ENCODE results near the gene PDE3B. TPM values are rescaled to one million over a fixed set of nuclear protein-coding genes. Genes with fewer than 3 reads are reported as not detected.

The PDE3B gene
- total and polyA plus RNA-seq, 2 of the 8 experiments (the other 6 are each of a cell fraction or from before 2014, with no cell fraction given) = 2.7 to 10.9 TPM

GRCh38 chr11:14725150-14725549 is 81.5 kb downstream of the PDE3B start:
- Histone ChIP-seq H3K4me1 (replicated peaks in 1 of 4; ENCODE audit: control insufficient read depth in 3 of 4, insufficient read depth in 4 of 4, low read length in 3 of 4) (peaks cover 0 to 5% (median 0%) of the 10 kb centered on the region in 4 experiments; a peak in 1 of 7 replicates), H2AFZ (ENCODE audit: low read length) (no peak overlapping the region), H4K91ac (replicated peaks; ENCODE audit: insufficient read length, low read length) (no peak overlapping the region), H3K56ac (replicated peaks; ENCODE audit: insufficient read length, low read depth, low read length) (no peak overlapping the region), H2BK20ac (ENCODE audit: low read length) (no peak overlapping the region), H2BK15ac (ENCODE audit: low read length) (no peak overlapping the region), H4K8ac (ENCODE audit: extremely low read depth, insufficient read depth, low read length) (no peak overlapping the region), H4K20me1 (replicated peaks in 1 of 2; ENCODE audit: control insufficient read depth in 1 of 2, insufficient read depth in 2 of 2, low read length in 2 of 2) (no peaks in the 10 kb centered on the region), H3K79me2 (ENCODE audit: control insufficient read depth in 1 of 2, insufficient read depth in 2 of 2, low read length in 2 of 2) (no peaks in the 10 kb centered on the region), H3K4me3 (ENCODE audit: extremely low read depth in 1 of 4, insufficient read depth in 2 of 4, low read depth in 3 of 4, low read length in 4 of 4) (no peak overlapping the region), H3K4ac (replicated peaks; ENCODE audit: insufficient read length, low read depth, low read length) (no peak overlapping the region), H3K79me1 (ENCODE audit: low read depth, low read length) (no peaks in the 10 kb centered on the region), H3K23ac (ENCODE audit: insufficient read length) (no peak overlapping the region), H3K27ac (ENCODE audit: low read depth, low read length) (no peak overlapping the region), H2BK5ac (ENCODE audit: low read depth, low read length) (no peak overlapping the region), H2BK12ac (ENCODE audit: low read depth, low read length) (no peak overlapping the region), H3K27me3 (replicated peaks in 1 of 4; ENCODE audit: control insufficient read depth in 3 of 4, extremely low read depth in 1 of 4, insufficient read depth in 3 of 4, low read length in 3 of 4) (no peaks in the 10 kb centered on the region), H2AK5ac (ENCODE audit: low read depth, low read length) (no peak overlapping the region), H3K9me3 (ENCODE audit: insufficient read depth in 2 of 2, low read depth in 1 of 2, low read length in 1 of 2) (no peaks in the 10 kb centered on the region), H3K18ac (ENCODE audit: extremely low read depth, low read length) (no peak overlapping the region), H3K23me2 (ENCODE audit: low read depth, low read length) (no peaks in the 10 kb centered on the region), H4K5ac (ENCODE audit: insufficient read length, low read depth, low read length) (no peak overlapping the region), H3K36me3 (ENCODE audit: control insufficient read depth in 2 of 4, insufficient read depth in 4 of 4, low read length in 3 of 4) (no peaks in the 10 kb centered on the region), H3K4me2 (ENCODE audit: insufficient read depth in 1 of 2, low read depth in 2 of 2, low read length in 2 of 2) (no peak overlapping the region), H3K14ac (ENCODE audit: insufficient read length) (no peak overlapping the region), H3K9ac (replicated peaks in 1 of 4; ENCODE audit: extremely low read depth in 1 of 4, low read depth in 3 of 4, low read length in 3 of 4) (no peak overlapping the region), H2BK120ac (replicated peaks; ENCODE audit: low read depth, low read length) (no peak overlapping the region)
- 80% methylated on average over 1 of the region's 1 CpG; no CpG with 5 or more reads in 1 of the 2 experiments for WGBS, 2 experiments (ENCODE audit: extremely low coverage in 1 of 2, insufficient coverage in 1 of 2, insufficient read length in 1 of 2, insufficient replicate concordance in 2 of 2, low coverage in 1 of 2, low lambda C conversion rate in 2 of 2, missing lambda C conversion rate in 1 of 2)
- FAIRE-seq (no peak), DNase-seq (ENCODE audit: low read depth in 1 of 2, low spot score in 2 of 2) (no peak)
- ChIA-PET POLR2A (ENCODE audit: partially characterized antibody) (no interaction called here), CTCF (ENCODE audit: partially characterized antibody) (no interaction called here)
- no peak for TF ChIP-seq CHD1 (IDR thresholded peaks at IDR 0.05; ENCODE audit: low read depth, low read length)
- TF ChIP-seq SIN3A (conservative IDR thresholded peaks at IDR 0.05 in 1 of 2, IDR thresholded peaks at IDR 0.05 in 1 of 2; ENCODE audit: low read depth in 1 of 2, low read length in 2 of 2) = no peak
- no peak for TF ChIP-seq RAD21 (IDR thresholded peaks at IDR 0.05 in 1 of 2, conservative IDR thresholded peaks at IDR 0.05 in 1 of 2; ENCODE audit: low read depth in 2 of 2, low read length in 2 of 2)
- TF ChIP-seq TBP (IDR thresholded peaks at IDR 0.05; ENCODE audit: low read depth, low read length) = no peak
- TF ChIP-seq SP4 (IDR thresholded peaks at IDR 0.05; ENCODE audit: low read length) = no peak
- no peak for TF ChIP-seq SP2 (IDR thresholded peaks at IDR 0.05; ENCODE audit: low read length)
- no peak for TF ChIP-seq JUND (IDR thresholded peaks at IDR 0.05; ENCODE audit: low read length)
- TF ChIP-seq KDM5A (IDR thresholded peaks at IDR 0.05; ENCODE audit: low read length) = no peak
- no peak for TF ChIP-seq CHD2 (IDR thresholded peaks at IDR 0.05; ENCODE audit: low read length)
- TF ChIP-seq CBX8 (IDR thresholded peaks at IDR 0.05; ENCODE audit: borderline replicate concordance, low read depth, low read length) = no peak
- no peak for TF ChIP-seq POLR2AphosphoS5 (IDR thresholded peaks at IDR 0.05; ENCODE audit: low read depth, low read length)
- TF ChIP-seq POLR2A (IDR thresholded peaks at IDR 0.05; ENCODE audit: control extremely low read depth in 1 of 2, low read depth in 2 of 2, low read length in 2 of 2) = no peak
- TF ChIP-seq SP1 (IDR thresholded peaks at IDR 0.05; ENCODE audit: low read depth, low read length) = no peak
- TF ChIP-seq KDM1A (IDR thresholded peaks at IDR 0.05; ENCODE audit: borderline replicate concordance, low read length) = no peak
- no peak for TF ChIP-seq RBBP5 (IDR thresholded peaks at IDR 0.05; ENCODE audit: borderline replicate concordance, low read depth, low read length)
- no peak for TF ChIP-seq CTBP2 (IDR thresholded peaks at IDR 0.05; ENCODE audit: borderline replicate concordance, insufficient read depth, insufficient read length, low read length)

Measured in H1 (cell line).